NCI-H1930 (cell line): Measurements from ENCODE around the gene CXCR5.

Source experiments
- DNase-seq, 2 experiments: peaks; one replicate each; lab custom pipeline; 2025; lab: John Stamatoyannopoulos, UW

Gene CXCR5

DNA sequence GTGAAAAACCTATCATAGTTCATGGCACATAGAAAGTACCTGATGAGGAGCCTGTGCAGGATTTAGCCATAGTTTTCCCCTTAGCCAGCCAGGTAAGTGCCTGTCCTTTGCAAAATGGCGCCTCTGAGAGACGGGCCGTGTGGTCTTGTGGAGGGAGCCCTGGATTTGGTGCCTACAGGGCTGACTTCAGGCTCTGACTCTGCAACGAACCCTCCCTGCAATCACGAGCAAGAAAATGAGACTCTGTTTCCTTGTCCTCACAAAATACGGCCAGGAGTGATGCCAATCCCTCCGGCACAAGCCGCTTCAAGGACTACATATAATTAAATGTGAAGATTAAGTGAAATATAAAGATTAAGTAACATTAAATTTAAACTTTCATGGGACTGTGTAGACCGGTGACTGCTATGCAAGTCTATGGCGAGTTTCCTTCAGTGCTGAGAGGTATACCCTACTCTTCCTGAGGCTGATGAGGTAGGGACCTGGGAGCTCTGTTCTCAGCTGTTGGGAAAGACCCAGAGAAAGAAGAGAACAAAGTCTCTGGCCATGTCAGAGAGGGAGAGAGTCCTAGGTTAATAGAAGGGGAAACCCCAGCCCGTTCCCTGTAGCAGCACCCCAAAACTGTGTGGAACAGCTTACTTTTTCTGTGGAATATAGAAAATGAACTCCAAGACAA lies 6.1 kb upstream of the CXCR5 start:
- no peak for DNase-seq

DNA sequence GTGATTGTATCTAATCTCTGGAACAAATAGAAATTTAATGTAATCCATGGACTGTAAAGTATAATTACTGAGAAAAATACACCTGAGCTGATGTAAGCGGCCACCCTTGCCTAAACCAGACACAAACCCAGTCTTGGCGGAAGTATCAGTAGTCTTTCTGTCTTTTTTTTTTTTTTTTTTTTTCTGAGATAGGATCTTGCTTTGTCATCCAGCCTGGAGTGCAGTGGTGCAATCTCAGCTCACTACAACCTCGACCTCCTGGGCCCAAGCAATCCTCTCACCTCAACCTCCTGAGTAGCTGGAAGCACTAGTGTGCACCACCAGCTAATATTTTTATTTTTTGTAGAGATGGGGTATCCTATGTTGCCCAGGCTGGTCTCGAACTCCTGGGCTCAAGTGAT lies 5.5 kb upstream of the CXCR5 start:
- no peak for DNase-seq

DNA sequence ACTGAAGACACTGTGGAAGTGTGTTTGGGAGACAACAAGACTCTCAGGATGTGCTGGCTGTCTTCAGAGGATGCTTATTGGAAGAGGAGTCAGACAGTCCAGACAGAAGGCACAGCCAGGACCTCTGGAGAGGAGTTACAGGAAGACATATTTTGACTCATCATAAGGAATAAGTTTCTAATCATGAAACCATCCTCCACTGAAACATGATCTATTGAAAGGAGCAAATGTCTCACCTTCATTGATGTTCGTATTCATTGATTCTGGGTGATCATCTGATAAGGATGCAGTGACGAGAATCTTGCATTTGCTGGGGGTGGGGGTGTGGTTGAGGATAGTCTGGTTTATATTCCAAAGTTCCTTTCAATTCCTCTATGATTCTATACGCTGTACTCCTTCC lies 2.5 kb upstream of the CXCR5 start:
- no peak for DNase-seq

DNA sequence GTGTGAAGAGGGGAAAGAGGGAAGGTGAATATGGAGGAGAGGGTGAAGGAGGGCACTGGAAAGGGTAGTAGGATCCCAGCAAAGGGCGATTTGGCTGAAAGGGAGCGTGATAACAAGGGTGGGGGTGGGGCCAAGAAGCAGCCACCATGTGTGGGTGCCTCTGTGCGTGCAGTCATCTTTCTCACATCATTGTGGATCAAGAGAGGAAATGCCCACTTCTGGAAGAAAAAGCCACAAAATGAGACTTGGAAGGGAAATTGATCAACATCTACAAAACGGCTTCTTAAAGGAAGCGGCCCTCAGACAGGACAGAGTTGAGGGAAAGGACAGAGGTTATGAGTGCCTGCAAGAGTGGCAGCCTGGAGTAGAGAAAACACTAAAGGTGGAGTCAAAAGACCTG lies 1.2 kb upstream of the CXCR5 start:
- no peak for DNase-seq

DNA sequence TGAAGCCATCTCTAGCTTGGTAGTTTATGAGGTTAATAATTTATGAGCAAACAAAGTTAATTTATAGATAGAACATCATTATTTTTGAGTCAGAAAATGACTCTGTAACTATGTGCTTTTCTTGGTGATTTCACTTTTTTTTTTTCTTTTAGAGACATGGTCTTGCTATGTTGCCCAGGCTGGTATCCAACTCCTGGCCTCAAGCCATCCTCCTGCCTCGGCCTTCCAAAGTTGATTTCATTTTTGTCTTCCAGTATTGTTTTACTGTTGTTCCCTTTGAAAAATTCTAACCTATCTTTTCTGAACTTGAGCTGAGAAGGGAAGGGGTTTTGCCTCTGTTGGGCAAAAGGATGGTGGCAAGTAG lies 706 bp upstream of the CXCR5 start:
- no peak for DNase-seq

DNA sequence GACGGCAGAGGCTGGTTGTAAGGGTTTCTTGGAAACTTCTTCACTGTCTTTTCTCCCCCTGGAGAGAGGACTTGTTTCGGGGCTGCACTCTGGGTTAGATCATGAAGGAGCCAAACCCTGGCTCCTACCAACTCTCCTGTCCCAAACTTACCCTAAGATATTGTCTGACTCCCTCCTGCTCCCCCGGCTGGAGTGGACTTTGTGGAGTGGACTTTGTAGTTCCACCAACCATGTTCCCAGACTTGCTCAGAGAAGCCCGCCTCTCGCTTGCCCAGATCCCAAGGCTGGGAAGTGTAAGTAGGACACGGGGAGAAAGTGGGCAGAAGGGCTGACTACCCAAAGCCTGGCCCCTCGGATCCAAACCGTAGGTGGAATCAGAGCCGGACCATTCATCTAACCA lies 1.2 kb downstream of the CXCR5 start:
- DNase-seq, result no peak

DNA sequence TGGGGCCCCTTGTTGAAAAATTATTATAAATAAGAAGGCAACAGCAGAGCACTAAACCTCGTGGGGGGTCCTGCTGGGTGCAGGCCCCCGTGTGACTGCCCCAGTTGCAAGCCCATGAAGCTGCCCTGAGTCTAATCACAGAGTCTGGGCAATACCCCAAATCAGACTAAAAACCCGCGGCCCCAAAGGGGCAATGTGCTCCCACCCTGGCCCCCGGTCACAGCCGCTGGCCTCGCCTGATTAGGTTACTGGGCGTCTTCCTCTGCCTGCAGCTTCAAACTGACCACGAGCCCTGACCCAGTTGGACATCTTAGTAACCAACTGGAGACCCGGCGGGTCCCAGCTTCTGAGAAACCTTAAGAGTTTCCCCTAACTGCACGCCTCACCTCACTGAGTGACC lies 1.6 kb downstream of the CXCR5 start:
- DNase-seq, result no peak

DNA sequence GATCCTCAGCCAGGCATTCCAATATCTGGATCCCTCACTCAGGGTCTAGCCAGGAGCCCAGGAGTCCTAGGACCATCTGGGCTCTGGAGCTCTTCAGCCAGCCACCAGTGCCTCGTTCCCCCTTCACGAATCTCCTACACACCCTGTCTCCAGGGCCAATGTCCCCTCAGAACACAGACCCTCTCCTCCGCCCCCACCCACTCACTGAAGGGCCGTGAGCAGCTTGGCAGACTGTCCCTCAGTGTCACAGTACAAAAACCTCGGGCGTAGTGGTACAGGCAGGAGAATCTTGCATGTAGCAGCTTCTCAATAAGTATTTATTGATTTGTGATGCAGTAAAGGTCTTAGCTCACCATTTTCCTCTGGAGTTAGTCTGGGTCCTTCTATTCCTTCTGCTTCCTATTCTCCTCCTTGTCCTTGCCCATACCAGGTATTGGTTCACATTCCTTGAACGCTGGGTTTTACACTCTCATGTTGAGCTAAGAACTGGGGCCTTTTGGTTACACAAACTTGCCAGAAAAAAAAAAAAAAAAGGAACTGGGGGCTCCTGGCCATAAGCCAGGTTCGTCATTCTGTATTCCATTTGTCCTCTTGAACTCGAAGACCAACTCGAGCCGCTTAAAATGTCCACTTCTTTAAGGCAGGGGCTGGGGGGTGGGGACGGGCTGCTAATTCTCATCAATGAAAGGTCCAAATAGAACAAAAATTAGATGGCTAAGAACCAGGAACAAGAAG lies 2.3 kb downstream of the CXCR5 start:
- no peak for DNase-seq

DNA sequence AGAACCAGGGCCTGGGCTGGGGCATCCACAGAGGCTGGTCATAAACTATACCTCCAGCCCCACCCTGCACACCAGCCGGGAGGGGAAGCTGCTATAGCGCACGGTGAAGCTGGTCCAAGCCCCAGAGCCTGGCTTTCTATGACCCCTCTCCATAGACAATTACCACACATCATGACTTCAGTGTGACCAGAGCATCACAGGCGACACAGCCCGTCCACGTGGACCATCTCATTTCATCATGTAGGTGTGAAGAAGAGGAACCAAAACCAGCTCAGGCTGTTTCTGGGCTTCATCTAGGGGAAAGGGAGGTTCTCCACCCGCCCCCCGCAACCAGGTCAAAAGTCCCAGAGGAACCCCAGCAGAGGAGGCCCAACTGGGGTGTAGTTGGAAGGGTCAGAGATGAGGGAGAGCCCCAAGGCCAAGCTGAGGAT lies 3.0 kb downstream of the CXCR5 start:
- DNase-seq, result no peak

DNA sequence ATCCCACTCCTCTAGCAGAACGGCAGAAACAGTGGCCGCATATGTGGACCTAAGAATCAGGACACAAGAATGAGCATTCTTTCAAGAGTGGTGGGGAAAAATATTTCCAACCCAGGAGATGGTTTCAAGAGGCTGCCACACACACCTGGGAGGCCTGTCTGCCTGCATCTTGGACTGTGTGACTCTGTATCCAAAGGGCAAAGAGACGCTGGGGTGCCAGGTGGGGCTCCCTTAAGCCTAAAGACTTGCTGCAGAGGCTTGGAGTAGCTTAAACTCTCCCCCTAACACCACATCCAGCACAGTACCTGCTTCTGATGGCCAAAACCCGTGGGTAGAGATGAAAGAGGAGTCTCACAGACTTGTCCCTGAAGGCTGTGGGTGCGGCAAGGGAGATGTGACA lies 3.5 kb downstream of the CXCR5 start:
- DNase-seq, result no peak

DNA sequence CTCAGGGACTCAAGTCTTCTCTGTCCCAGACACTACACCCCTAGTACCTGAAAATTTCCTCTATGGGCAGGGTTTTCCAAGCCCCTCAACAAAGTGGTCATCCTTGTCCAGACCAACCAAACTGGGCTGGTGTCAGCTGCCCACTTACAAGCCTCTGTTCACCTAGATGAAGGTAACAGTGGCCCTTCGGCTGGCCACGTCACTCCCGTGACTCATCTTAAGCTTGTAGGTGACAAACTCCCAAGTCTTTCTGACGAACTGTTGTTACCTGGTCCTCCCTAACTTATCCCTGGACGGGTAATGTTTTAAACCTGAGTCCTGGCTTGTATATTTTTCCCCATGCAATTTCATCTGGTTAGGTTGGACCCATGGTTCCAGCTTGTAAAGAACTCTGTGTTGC lies 4.7 kb downstream of the CXCR5 start:
- DNase-seq, result no peak

DNA sequence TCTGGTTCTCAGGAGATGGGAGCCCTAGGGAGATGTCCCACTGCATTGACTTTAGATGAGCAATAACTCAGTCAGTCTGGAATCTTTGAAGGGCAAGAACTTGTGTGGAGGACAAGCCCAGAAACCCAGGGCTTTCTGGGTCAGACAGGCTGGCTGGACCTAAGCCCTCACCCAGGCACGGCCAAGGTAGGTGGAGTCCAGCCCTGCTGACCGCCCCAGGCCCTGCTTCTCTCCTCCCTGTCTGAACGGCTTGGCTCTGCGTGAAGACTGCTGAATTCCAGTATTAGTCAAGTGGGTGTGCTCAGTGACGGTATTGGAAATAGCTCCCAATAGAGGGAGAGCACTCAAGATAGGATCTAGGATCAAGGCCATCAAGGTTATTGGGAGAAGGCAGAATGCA lies 6.1 kb downstream of the CXCR5 start:
- no peak for DNase-seq

DNA sequence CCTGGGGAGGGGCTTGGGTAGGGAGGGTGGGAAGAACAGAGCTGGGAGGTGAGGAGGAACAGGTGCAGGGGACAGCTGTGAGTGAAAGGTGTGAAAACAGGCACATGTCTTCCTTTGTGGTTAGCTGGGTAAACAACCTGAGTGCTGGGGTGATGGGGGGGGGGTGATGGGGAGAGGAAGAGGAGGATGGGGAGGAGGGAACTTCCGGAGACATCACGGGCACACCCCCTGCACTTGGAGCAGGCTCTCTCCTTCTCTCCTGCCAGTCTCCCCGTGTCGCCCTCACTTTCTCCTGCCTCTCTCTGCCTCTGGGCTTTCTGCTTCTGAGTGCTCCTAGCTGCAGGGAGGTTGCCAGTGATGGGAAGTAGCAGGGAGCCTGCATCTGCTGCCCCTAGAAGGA lies 8.8 kb downstream of the CXCR5 start:
- DNase-seq, result no peak

DNA sequence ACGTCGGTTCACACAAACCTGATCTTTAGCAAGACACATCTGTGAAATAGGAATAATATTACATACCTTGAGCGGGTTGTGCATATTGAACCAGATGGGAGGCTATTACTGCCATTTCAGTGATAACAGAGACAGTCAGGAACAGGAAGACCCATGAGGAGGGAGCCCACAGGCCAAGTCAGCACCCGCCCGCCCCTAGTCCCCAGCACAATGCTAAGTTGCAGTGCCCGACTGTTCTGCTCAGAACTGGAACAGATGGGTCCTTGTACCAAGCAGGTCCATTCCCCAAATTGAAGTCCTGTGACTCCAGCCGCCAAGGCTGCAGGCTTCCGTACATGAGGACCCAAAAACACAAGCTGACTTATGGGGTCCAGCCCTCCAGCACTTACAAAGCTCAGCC lies 9.3 kb downstream of the CXCR5 start:
- no peak for DNase-seq

DNA sequence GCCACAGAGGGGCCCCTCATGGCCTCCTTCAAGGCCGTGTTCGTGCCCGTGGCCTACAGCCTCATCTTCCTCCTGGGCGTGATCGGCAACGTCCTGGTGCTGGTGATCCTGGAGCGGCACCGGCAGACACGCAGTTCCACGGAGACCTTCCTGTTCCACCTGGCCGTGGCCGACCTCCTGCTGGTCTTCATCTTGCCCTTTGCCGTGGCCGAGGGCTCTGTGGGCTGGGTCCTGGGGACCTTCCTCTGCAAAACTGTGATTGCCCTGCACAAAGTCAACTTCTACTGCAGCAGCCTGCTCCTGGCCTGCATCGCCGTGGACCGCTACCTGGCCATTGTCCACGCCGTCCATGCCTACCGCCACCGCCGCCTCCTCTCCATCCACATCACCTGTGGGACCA lies 10.0 kb downstream of the CXCR5 start:
- no peak for DNase-seq

DNA sequence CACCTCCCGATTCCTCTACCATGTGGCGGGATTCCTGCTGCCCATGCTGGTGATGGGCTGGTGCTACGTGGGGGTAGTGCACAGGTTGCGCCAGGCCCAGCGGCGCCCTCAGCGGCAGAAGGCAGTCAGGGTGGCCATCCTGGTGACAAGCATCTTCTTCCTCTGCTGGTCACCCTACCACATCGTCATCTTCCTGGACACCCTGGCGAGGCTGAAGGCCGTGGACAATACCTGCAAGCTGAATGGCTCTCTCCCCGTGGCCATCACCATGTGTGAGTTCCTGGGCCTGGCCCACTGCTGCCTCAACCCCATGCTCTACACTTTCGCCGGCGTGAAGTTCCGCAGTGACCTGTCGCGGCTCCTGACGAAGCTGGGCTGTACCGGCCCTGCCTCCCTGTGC lies 10.5 kb downstream of the CXCR5 start:
- no peak for DNase-seq

DNA sequence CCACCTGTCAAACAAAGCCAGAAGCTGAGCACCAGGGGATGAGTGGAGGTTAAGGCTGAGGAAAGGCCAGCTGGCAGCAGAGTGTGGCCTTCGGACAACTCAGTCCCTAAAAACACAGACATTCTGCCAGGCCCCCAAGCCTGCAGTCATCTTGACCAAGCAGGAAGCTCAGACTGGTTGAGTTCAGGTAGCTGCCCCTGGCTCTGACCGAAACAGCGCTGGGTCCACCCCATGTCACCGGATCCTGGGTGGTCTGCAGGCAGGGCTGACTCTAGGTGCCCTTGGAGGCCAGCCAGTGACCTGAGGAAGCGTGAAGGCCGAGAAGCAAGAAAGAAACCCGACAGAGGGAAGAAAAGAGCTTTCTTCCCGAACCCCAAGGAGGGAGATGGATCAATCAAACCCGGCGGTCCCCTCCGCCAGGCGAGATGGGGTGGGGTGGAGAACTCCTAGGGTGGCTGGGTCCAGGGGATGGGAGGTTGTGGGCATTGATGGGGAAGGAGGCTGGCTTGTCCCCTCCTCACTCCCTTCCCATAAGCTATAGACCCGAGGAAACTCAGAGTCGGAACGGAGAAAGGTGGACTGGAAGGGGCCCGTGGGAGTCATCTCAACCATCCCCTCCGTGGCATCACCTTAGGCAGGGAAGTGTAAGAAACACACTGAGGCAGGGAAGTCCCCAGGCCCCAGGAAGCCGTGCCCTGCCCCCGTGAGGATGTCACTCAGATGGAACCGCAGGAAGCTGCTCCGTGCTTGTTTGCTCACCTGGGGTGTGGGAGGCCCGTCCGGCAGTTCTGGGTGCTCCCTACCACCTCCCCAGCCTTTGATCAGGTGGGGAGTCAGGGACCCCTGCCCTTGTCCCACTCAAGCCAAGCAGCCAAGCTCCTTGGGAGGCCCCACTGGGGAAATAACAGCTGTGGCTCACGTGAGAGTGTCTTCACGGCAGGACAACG lies 11.7 kb downstream of the CXCR5 start:
- no peak for DNase-seq

DNA sequence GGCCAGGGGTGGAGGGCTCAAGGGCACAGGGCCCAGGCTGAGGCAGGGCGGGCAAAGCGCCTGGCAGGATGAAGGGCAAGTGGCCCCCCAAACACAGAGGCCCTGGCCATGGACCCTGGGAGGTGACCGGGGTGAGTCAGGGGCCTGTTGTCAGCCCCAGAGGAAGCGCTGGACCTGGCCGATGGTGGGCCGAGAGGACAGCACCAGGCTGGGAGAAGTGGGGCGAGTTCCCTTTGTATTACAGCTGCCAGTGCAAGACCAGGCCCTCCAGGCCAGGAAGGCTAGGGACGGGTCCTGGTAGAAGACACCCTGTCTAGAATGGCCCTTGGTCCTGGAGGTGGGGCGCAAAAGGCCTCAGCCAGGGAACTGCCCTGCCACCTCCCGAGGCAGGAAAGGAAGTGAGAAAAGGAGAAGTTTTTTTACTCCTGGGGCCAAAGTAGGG lies 12.8 kb downstream of the CXCR5 start:
- no peak for DNase-seq

DNA sequence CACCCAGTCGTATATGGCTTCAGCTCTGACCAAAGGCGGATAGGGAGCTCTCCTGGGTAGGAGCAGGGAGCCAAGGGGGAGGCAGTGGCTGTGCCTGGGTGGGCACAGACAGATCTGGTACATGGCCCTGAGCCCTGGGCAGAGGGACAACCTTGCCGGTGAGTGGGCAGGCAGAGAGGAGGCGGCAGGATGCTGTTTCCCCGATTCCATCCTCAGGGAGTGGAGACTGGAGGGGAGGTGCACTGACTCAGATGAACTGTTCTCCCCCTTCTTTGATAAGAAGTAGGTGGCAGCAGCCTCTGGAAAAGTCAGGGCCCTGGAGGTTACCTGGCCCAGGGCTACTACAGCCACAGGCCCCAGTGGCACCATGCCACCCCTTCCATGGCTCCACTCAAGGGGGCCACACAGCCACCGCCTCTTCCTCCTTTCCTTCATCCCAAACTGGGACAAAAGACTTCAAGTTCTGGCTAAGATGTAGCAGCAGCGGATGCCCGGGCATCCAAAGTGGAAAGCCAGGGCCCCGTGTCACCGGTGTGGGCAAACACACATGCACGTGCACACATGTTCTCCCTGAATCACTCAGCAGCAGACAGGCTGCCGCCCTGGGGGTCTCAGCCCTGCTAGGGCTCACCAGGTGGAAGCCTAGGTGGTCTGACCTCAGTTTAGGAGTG lies 13.4 kb downstream of the CXCR5 start:
- no peak for DNase-seq

DNA sequence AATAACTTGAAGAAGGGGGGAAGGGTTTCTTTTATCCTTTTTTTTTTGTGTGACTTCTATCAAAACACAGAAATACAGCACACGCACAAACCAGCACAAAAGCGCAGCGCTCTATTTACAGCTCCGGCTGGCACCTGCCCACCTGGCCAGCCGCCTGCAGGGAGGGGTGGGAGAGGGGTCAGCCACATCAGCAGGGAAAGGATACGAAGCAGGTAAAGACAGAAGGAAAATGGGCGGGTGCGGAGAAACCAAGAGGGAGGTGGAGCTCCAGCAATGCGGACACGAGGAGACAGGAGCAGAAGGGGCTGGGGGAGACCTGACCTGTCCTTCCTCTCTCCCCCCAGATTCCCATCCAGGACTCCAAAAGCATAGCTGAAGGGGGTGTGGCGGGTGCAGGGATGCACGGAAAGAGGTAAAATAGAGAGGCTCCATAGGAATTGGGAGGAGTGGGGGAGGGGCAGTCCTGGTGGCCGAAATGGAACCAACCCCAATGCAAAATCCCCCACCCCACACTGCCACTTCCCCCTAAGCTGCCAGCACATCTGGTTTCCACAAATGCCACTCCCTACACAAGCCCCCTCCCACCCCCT lies 14.1 kb downstream of the CXCR5 start:
- no peak for DNase-seq

DNA sequence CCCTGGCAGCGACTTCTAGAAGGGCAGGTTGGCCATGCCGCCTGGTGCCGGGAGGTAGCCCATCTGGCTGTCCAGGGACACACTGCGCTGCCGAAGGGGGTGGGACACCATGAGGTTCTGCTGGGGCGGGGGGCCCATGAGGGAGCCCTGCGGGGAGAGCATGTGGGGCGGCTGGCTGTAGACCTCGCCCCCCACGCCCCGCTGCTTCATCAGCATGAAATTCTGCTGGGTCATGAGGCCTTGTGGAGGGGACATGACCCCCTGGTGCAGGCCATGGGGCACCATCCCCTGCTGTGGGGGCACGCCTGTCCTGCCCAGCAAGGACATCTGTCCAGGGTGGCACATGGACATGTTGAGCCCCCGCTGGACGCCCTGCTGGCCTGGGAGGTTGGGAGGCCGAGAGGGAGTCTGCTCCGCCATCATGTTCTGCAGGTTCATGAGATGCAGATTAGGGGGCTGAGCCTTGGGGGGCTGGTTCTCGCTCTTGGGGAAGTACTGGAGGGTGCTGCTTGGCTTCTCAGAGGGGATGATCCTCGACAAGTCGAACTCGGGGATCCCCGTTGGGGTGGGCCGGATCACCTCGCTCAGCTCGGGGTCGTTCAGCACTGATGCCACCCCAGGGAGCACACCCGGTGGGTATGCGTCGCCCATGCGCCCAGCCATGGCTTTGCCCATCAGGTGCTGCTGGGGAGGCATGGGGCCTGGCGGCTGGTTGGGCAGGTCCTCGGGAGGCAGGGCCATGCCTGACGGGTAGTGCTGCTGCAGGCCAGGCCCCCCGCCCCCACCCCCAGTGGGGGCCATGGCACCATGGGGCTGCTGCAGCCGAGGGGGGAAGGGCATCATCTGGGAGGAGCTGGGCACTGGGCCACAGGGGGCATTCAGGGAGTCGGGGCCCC lies 15.0 kb downstream of the CXCR5 start:
- DNase-seq, result no peak
